Prostate gland (tissue), 2 donors: ENCODE results near the gene SLC9A8.

Experiments used
- POLR2A ChIP-seq: fragments of 450-650 bp; IDR thresholded peaks from one replicate; pipeline ENCODE4 v1.6.1; 2016; ENCODE audit warnings: antibody characterized with exemption, mild to moderate bottlenecking
- TF ChIP-seq, protein P1 (sequence below), 4 experiments: fragments of 200-600 bp in 2 of 4; fragments of 450-650 bp in 2 of 4; sonication (generic) in 2 of 4; IDR thresholded peaks; 1 replicate in 3 of 4; 2 replicates in 1 of 4; pipeline ENCODE4 v1.5.1; 2016 to 2019; ENCODE audit warnings: antibody characterized with exemption in 4 of 4, mild to moderate bottlenecking in 2 of 4, moderate library complexity in 2 of 4

DNA sequence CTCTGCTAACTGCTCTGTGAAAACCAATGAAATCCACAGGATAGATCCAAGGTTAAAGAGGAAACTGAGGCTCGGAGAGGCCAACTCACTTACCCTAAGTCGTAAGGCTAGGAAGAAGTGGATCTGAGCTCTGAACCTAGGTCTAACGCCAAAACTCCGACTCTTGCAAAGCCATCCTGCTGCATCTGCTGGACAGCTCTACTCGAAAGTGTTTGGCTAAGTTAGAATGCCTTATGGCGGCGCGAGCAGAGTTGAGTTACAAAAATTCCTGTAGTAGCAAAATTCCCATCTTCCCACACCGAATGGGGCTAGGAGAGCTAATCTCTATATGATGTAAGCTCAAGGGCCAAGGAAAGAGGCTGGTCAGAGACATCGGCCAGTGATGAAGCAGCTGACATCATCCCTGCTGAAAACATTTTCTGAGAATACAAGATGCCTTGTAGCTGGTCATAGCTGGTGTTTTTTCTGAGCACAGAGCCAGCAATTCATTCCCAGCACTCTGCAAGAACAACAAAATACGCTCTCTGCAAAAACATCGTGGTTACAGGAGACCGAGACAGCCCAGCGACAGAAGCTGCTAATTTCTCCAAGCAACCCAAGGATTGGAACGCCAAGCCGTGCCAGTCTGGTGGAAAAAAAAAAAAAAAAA lies 100.9 kb downstream of the SLC9A8 start:
- TF ChIP-seq POLR2A, result no peak
- TF ChIP-seq, protein P1, sequence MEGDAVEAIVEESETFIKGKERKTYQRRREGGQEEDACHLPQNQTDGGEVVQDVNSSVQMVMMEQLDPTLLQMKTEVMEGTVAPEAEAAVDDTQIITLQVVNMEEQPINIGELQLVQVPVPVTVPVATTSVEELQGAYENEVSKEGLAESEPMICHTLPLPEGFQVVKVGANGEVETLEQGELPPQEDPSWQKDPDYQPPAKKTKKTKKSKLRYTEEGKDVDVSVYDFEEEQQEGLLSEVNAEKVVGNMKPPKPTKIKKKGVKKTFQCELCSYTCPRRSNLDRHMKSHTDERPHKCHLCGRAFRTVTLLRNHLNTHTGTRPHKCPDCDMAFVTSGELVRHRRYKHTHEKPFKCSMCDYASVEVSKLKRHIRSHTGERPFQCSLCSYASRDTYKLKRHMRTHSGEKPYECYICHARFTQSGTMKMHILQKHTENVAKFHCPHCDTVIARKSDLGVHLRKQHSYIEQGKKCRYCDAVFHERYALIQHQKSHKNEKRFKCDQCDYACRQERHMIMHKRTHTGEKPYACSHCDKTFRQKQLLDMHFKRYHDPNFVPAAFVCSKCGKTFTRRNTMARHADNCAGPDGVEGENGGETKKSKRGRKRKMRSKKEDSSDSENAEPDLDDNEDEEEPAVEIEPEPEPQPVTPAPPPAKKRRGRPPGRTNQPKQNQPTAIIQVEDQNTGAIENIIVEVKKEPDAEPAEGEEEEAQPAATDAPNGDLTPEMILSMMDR (IDR thresholded peaks at IDR 0.05), result no peak
